Sigmoid colon (tissue), 7 donors: ENCODE data around the gene DDA1. TPM values are rescaled to one million over a fixed set of nuclear protein-coding genes. Genes with fewer than 3 reads are reported as not detected.

Source experiments
- DNase-seq: peaks from one replicate; pipeline ENCODE4 v3.0.0-alpha.2; 2019
- H3K27ac ChIP-seq, 4 donors: fragments of 200-600 bp; sonication (generic); one replicate each; pipeline ENCODE4 v1.5.1; 2016 to 2019; ENCODE audit warnings: mild to moderate bottlenecking in 1 of 4
- H3K27me3 ChIP-seq, 3 donors: fragments of 200-600 bp; sonication (generic); one replicate each; pipeline ENCODE4 v1.5.1; 2019; ENCODE audit warnings: mild to moderate bottlenecking in 1 of 3
- H3K36me3 ChIP-seq, 4 donors: fragments of 200-600 bp; sonication (generic); one replicate each; pipeline ENCODE4 v1.5.1; 2016 to 2019
- H3K4me1 ChIP-seq, 4 donors: fragments of 200-600 bp; sonication (generic); one replicate each; pipeline ENCODE4 v1.5.1; 2017 to 2019
- H3K4me3 ChIP-seq, 4 donors: fragments of 200-600 bp; sonication (generic); one replicate each; pipeline ENCODE4 v1.5.1; 2017 to 2019; ENCODE audit warnings: mild to moderate bottlenecking in 2 of 4, moderate library complexity in 1 of 4
- H3K9me3 ChIP-seq, 4 donors: fragments of 200-600 bp in 3 of 4; sonication (generic) in 3 of 4; one replicate each; pipeline versions ENCODE4 v1.5.1 to v1.6.1; 2013 to 2019
- EP300 ChIP-seq, 4 donors: sonication (generic); formaldehyde crosslinking; IDR thresholded peaks; one replicate each; pipeline ENCODE4 v1.6.1; 2017; ENCODE audit warnings: antibody characterized with exemption in 4 of 4
- POLR2A ChIP-seq, 2 donors: fragments of 450-650 bp; IDR thresholded peaks; one replicate each; pipeline ENCODE4 v1.6.1; 2016; ENCODE audit warnings: antibody characterized with exemption in 2 of 2, mild to moderate bottlenecking in 2 of 2, moderate library complexity in 2 of 2
- POLR2AphosphoS5 ChIP-seq, 4 donors: sonication (generic); formaldehyde crosslinking; IDR thresholded peaks; one replicate each; pipeline ENCODE4 v1.6.1; 2017; ENCODE audit warnings: antibody characterized with exemption in 4 of 4
- WGBS, 2 donors: extraction: QIAGEN DNeasy Blood & Tissue Kit; methylation state at CpG; one replicate each; pipeline ENCODE4 v1.1.7; 2013; 5-methylcytosine and 5-hydroxymethylcytosine counted together
- intact Hi-C: fragments of 100-400 bp; cut with DNase I; formaldehyde crosslinking; loops from one replicate; pipeline ENCODE4 v1.15.1; 2023
- polyA plus RNA-seq, 3 donors: library from polyadenylated mRNA; stranded (reverse); fragments of 200-250 nt; gene quantifications; one replicate each; pipeline ENCODE4 v1.2.3, GENCODE V29; 2013
- total RNA-seq, 4 donors: library from RNA; depleted of rRNA; stranded (reverse); fragments of >200 nt; gene quantifications; one replicate each; pipeline ENCODE4 v1.1.0, GENCODE V29; 2016
- TF ChIP-seq, protein P1 (sequence below), 4 experiments: fragments of 450-650 bp in 3 of 4; fragments of 200-600 bp in 1 of 4; IDR thresholded peaks; one replicate each; pipeline ENCODE4 v1.5.1; 2016 to 2019; ENCODE audit warnings: antibody characterized with exemption in 4 of 4, mild to moderate bottlenecking in 3 of 4, moderate library complexity in 2 of 4
- donor health status: healthy with polysubstance abuse.
- donor health status: Bipolar disorder and iron deficiency.
- donor health status: healthy.

DDA1 gene
- total and polyA plus RNA-seq, 7 donors, result 6.1 to 101 (median 10.3) TPM

DNA sequence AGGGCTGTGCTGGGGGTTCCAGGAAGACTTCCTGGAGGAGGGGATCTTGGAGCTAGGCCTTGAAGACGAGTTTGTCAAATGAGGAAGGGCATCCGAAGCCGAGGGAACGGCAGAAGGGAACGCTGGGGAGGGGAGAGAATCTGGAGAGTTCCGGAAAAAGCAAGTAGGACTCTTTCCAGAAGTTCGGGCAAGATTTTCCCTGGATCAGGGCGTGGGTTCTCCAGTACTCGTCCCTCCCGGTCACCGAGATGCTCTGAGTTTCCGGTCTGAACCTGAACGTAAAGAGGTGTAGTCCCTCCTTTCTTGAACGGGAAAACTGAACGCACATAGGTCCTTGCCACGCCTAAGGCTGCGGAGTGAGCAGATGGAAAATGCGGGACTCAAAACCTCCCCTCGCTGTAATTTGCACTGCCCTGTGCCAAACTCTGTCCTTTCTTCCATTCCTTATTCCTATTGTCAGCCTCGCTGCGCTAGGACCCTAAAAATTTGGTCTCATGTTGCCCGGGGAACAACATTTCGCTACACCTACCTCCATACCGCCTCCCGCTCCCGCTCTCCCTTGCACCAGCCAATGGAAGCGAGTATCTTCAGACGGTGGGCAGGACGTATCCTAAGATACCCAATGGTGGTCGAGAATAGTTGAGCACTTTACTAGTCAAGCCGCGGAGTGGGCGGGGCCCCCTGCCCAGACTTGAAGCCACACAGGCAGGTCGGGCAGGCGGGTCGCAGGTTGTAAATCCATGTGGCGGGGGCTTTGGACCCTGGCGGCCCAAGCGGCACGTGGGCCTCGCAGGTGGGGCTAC, 27.7 kb downstream of the DDA1 start, which contains the start of gene GTPBP3:
TSS of gene GTPBP3 (plus strand) at position 682 of the 803 bp plus-strand sequence. CDS start at position 741, 59 bp downstream.
- intact Hi-C loops, result loop anchor here (2.0 kb wide), 1 partner anchor 132 kb away; no protein-coding TSS in a partner anchor
- H3K27ac ChIP-seq, result peak within 1 kb of the TSS; percentile 83 to 96 (median 90)
- 0 to 1% methylated on average over 41 of the region's 41 CpGs for WGBS, 2 donors
- peaks cover 0 to 9% (median 0%) of the 10 kb centered on the region in 3 donors for H3K27me3 ChIP-seq
- peaks cover 0 to 12% (median 0%) of the 10 kb centered on the region in 4 donors for H3K36me3 ChIP-seq
- no peaks in the 10 kb centered on the region for H3K9me3 ChIP-seq
- peaks cover 0 to 45% (median 38%) of the 10 kb centered on the region in 4 donors for H3K4me1 ChIP-seq
- TF ChIP-seq POLR2A (IDR thresholded peaks at IDR 0.05), result peak in 1 of 2 donors; percentile 16
- TF ChIP-seq POLR2AphosphoS5 (IDR thresholded peaks at IDR 0.05), result peak; percentile 29 to 76 (median 57)
- TF ChIP-seq, protein P1, sequence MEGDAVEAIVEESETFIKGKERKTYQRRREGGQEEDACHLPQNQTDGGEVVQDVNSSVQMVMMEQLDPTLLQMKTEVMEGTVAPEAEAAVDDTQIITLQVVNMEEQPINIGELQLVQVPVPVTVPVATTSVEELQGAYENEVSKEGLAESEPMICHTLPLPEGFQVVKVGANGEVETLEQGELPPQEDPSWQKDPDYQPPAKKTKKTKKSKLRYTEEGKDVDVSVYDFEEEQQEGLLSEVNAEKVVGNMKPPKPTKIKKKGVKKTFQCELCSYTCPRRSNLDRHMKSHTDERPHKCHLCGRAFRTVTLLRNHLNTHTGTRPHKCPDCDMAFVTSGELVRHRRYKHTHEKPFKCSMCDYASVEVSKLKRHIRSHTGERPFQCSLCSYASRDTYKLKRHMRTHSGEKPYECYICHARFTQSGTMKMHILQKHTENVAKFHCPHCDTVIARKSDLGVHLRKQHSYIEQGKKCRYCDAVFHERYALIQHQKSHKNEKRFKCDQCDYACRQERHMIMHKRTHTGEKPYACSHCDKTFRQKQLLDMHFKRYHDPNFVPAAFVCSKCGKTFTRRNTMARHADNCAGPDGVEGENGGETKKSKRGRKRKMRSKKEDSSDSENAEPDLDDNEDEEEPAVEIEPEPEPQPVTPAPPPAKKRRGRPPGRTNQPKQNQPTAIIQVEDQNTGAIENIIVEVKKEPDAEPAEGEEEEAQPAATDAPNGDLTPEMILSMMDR (IDR thresholded peaks at IDR 0.05), result no peak
- H3K4me3 ChIP-seq, result peak within 1 kb of the TSS; percentile 52 to 81 (median 66)
- peak; percentile 99 for DNase-seq

DNA sequence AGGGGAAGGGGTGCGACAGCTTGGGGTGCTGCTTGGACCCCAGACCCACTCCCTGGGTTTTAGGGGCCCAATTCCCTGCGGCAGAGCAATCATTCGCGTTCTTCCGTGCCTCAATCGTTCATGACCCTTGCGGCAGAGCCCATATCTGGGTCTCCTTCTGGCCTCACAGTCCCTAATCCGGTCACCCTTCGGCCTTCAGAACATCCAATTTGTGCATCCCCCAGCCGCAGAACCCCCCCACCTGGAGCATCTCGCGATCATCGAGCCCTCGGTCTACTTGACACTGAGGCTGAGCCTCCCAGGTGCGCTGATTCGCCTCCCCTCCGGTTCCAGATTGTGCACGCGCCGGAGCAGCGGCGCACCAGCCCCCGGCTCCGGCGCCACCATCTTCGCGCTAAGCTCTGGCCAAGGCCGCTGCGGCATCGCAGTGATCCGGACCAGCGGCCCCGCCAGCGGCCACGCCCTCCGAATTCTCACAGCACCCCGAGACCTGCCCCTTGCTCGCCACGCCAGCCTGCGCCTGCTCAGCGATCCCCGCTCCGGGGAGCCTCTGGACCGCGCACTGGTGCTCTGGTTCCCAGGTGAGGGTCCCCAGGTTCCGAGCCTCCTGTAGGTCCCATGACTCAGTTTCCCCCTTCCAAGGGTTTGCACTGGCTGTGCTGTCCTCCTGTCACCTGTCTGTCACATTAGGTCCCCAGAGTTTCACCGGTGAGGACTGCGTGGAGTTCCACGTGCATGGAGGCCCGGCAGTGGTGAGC, 28.5 kb downstream of the DDA1 start:
- Histone ChIP-seq H3K27ac (peak overlapping the region; percentile 83 to 96 (median 90)), H3K36me3 (peaks cover 0 to 17% (median 0%) of the 10 kb centered on the region in 4 donors), H3K4me3 (peak overlapping the region; percentile 45 to 81 (median 66)), H3K27me3 (peaks cover 0 to 1% (median 0%) of the 10 kb centered on the region in 3 donors), H3K9me3 (no peaks in the 10 kb centered on the region), H3K4me1 (peaks cover 0 to 45% (median 38%) of the 10 kb centered on the region in 4 donors)
- WGBS, 2 donors, result 7 to 8% methylated on average over 50 of the region's 50 CpGs
- TF ChIP-seq, protein P1 (IDR thresholded peaks at IDR 0.05), result no peak
- TF ChIP-seq POLR2AphosphoS5 (IDR thresholded peaks at IDR 0.05), result no peak
- no peak for TF ChIP-seq EP300 (IDR thresholded peaks at IDR 0.05)
- TF ChIP-seq POLR2A (IDR thresholded peaks at IDR 0.05), result no peak
- intact Hi-C loops, result loop anchor here (2.0 kb wide), 1 partner anchor 131 kb away; no protein-coding TSS in a partner anchor
- no peak for DNase-seq

DNA sequence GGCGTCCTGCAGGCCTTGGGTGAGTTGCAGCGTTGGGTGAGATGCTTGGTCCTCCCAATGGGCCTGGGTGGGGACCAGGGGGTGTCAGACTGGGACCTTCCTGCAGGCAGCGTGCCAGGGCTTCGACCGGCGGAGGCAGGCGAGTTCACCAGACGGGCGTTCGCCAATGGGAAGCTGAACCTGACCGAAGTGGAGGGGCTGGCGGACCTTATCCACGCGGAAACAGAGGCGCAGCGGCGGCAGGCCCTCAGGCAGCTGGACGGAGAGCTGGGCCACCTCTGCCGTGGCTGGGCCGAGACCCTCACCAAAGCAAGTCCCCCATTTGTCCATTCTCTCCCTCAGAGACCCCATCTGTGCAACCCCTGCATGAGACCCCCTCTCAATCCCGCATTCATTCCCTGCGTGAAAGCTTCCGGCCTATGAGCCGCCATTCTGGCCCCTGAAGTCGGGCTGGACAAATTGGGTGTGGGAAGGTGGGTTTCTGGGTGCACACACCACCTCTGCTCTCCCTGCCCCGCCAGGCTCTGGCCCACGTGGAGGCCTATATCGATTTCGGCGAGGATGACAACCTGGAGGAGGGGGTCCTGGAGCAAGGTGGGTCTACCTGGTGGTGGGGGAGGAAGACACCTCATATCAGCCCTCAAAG, 29.2 kb downstream of the DDA1 start:
- intact Hi-C loops, result no loop called here
- 95 to 96% methylated on average over 30 of the region's 30 CpGs for WGBS, 2 donors
- H3K4me1 ChIP-seq, result peaks cover 0 to 43% (median 35%) of the 10 kb centered on the region in 4 donors
- peak overlapping the region in 3 of 4 donors; percentile 58 to 81 (median 74) for H3K4me3 ChIP-seq
- no peaks in the 10 kb centered on the region for H3K9me3 ChIP-seq
- H3K27me3 ChIP-seq, result no peaks in the 10 kb centered on the region
- no peak overlapping the region for H3K27ac ChIP-seq
- no peak for DNase-seq
- peaks cover 0 to 17% (median 0%) of the 10 kb centered on the region in 4 donors for H3K36me3 ChIP-seq
- TF ChIP-seq, protein P1 (IDR thresholded peaks at IDR 0.05), result no peak
- TF ChIP-seq POLR2A (IDR thresholded peaks at IDR 0.05), result no peak
- no peak for TF ChIP-seq EP300 (IDR thresholded peaks at IDR 0.05)
- TF ChIP-seq POLR2AphosphoS5 (IDR thresholded peaks at IDR 0.05), result no peak

DNA sequence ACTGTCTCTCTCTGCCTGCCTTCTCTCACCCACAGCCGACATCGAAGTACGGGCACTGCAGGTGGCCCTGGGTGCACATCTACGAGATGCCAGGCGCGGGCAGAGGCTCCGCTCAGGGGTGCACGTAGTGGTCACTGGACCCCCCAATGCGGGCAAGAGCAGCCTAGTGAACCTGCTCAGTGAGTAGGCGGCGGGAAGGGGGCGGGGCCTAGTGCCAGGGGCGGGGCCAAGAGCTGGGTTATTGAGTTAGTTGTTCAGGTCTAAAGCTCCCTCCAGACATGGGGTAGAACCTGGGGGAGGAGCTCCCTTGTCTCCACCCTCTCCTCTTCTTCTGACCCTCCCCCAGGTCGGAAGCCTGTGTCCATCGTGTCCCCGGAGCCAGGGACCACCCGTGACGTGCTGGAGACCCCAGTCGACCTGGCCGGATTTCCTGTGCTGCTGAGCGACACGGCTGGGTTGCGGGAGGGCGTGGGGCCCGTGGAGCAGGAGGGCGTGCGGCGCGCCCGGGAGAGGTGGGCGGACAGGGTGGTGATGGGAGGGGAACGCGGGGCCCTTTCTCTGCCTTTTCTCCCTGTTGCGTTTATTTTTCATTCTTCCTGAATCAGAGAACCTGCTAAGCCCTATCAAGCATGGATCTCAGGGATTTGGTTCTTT, 29.9 kb downstream of the DDA1 start:
- Histone ChIP-seq H3K27me3 (no peaks in the 10 kb centered on the region), H3K4me1 (peaks cover 0 to 37% (median 28%) of the 10 kb centered on the region in 4 donors), H3K9me3 (no peaks in the 10 kb centered on the region), H3K36me3 (peaks cover 0 to 17% (median 0%) of the 10 kb centered on the region in 4 donors), H3K4me3 (no peak overlapping the region), H3K27ac (no peak overlapping the region)
- TF ChIP-seq POLR2A (IDR thresholded peaks at IDR 0.05) (no peak), POLR2AphosphoS5 (IDR thresholded peaks at IDR 0.05) (no peak), EP300 (IDR thresholded peaks at IDR 0.05) (no peak)
- TF ChIP-seq, protein P1 (IDR thresholded peaks at IDR 0.05), result no peak
- WGBS, 2 donors, result 89 to 93% methylated on average over 34 of the region's 34 CpGs
- no peak for DNase-seq
- intact Hi-C loops, result no loop called here
